ENCODE results near the gene IGFALS. TPM values are rescaled to one million over a fixed set of nuclear protein-coding genes. Genes with fewer than 3 reads are reported as not detected.

The IGFALS gene
- total and polyA plus RNA-seq, 2 experiments from 2014 or later, result 0.16 TPM; not detected in 1

GRCh38 chr16:1768061-1768766, 25.3 kb downstream of the IGFALS start (continued):
- no peak for TF ChIP-seq POLR2AphosphoS5 (IDR thresholded peaks at IDR 0.05; ENCODE audit: low read depth)
- no peak for TF ChIP-seq EZH2 (IDR thresholded peaks at IDR 0.05; ENCODE audit: low read depth, unreplicated experiment)
- no peak for TF ChIP-seq ETS1 (IDR thresholded peaks at IDR 0.05)
- TF ChIP-seq STAT1 (IDR thresholded peaks at IDR 0.05; ENCODE audit: unreplicated experiment), result no peak
- TF ChIP-seq ZNF114 (CRISPR knock-in tag; IDR thresholded peaks at IDR 0.05), result no peak
- no peak for TF ChIP-seq EZH2phosphoT487 (IDR thresholded peaks at IDR 0.05; ENCODE audit: unreplicated experiment)

- Histone ChIP-seq H3K79me2 (replicated peaks; ENCODE audit: insufficient read depth) (peaks cover 1% of the 10 kb centered on the region), H3K9me2 (ENCODE audit: insufficient read depth) (no peaks in the 10 kb centered on the region), H2AFZ (no peak overlapping the region), H3K27ac (ENCODE audit: low read depth) (no peak overlapping the region), H4K20me1 (replicated peaks; ENCODE audit: insufficient read depth) (no peaks in the 10 kb centered on the region; the same call in 1 of the 2 replicates), H3K4me3 (no peak overlapping the region), H3K4me1 (ENCODE audit: insufficient read depth) (peaks cover 4% of the 10 kb centered on the region), H3K4me2 (no peak overlapping the region), H3K27me3 (ENCODE audit: insufficient read depth) (no peaks in the 10 kb centered on the region), H3F3A (replicated peaks; ENCODE audit: low read depth) (peaks cover 14% of the 10 kb centered on the region; the same call in 1 of the 2 replicates), H3K36me3 (ENCODE audit: insufficient read depth) (no peaks in the 10 kb centered on the region)
- Mint-ChIP-seq H3K36me3 (ENCODE audit: low read depth) (peaks cover 21% of the 10 kb centered on the region), H3K9me3 (peaks cover 2% of the 10 kb centered on the region; the same call in 1 of the 3 replicates), H3K27ac (no peak overlapping the region), H3K27me3 (ENCODE audit: insufficient read depth, low read depth, poor library complexity) (peaks cover 22% of the 10 kb centered on the region), H3K4me3 (no peak overlapping the region), H3K4me1 (peaks cover 7% of the 10 kb centered on the region)
- DNase-seq (ENCODE audit: low spot score), result no peak
- TF ChIP-seq ZNF114 (CRISPR knock-in tag; IDR thresholded peaks at IDR 0.05) (no peak), POLR2AphosphoS5 (IDR thresholded peaks at IDR 0.05; ENCODE audit: low read depth) (no peak), NANOG (IDR thresholded peaks at IDR 0.05; ENCODE audit: borderline replicate concordance) (no peak)
- ATAC-seq, result no peak
Measured at GRCh38 chr16:1767116-1767994, 26.1 kb downstream of the IGFALS start.

- no peak overlapping the region for H2AFZ ChIP-seq
- no peaks in the 10 kb centered on the region for H3K36me3 ChIP-seq (ENCODE audit: insufficient read depth)
- H4K20me1 ChIP-seq (replicated peaks; ENCODE audit: insufficient read depth), result no peaks in the 10 kb centered on the region; the same call in 1 of the 2 replicates
- no peaks in the 10 kb centered on the region for H3K9me2 ChIP-seq (ENCODE audit: insufficient read depth)
- no peak overlapping the region for H3K4me3 Mint-ChIP-seq
- no peak overlapping the region for H3K4me3 ChIP-seq
- DNase-seq (ENCODE audit: low spot score) (no peak), ATAC-seq (no peak)
- no peak overlapping the region for H3K27ac ChIP-seq (ENCODE audit: low read depth)
- H3K27me3 ChIP-seq (ENCODE audit: insufficient read depth), result no peaks in the 10 kb centered on the region
- no peak overlapping the region for H3K4me2 ChIP-seq
- H3K79me2 ChIP-seq (replicated peaks; ENCODE audit: insufficient read depth), result no peaks in the 10 kb centered on the region
- H3K27ac Mint-ChIP-seq, result no peak overlapping the region
- TF ChIP-seq EZH2 (IDR thresholded peaks at IDR 0.05; ENCODE audit: low read depth, unreplicated experiment) (no peak), JUNB (IDR thresholded peaks at IDR 0.05; ENCODE audit: unreplicated experiment) (no peak), POLR2AphosphoS5 (IDR thresholded peaks at IDR 0.05; ENCODE audit: low read depth) (no peak), CTCF (conservative IDR thresholded peaks at IDR 0.05; ENCODE audit: low read depth in 2 of 2) (no peak), ETS1 (IDR thresholded peaks at IDR 0.05) (no peak), REST (IDR thresholded peaks at IDR 0.05; ENCODE audit: unreplicated experiment) (no peak), ZNF331 (CRISPR knock-in tag; IDR thresholded peaks at IDR 0.05; ENCODE audit: low read depth) (no peak), NANOG (IDR thresholded peaks at IDR 0.05; ENCODE audit: borderline replicate concordance) (no peak)
- peaks cover 5% of the 10 kb centered on the region for H3K4me1 Mint-ChIP-seq
- peaks cover 15% of the 10 kb centered on the region; the same call in 2 of the 3 replicates for H3K36me3 Mint-ChIP-seq (ENCODE audit: low read depth)
- no peaks in the 10 kb centered on the region for H3K9me3 Mint-ChIP-seq
- peaks cover 4% of the 10 kb centered on the region for H3K4me1 ChIP-seq (ENCODE audit: insufficient read depth)
- peaks cover 16% of the 10 kb centered on the region for H3K27me3 Mint-ChIP-seq (ENCODE audit: insufficient read depth, low read depth, poor library complexity)
- H3F3A ChIP-seq (replicated peaks; ENCODE audit: low read depth), result peaks cover 8% of the 10 kb centered on the region; the same call in 1 of the 2 replicates
Measured at GRCh38 chr16:1766701-1767100, 26.8 kb downstream of the IGFALS start.

Data from GM23338 (cell line).